ENCODE data around the gene PQBP1. TPM values are rescaled to one million over a fixed set of nuclear protein-coding genes. Genes with fewer than 3 reads are reported as not detected.

PQBP1 gene
- total and polyA plus RNA-seq, 2 donors (not counting 1 experiment from before 2014, with no cell fraction given), result 89.9 to 128 TPM

DNA sequence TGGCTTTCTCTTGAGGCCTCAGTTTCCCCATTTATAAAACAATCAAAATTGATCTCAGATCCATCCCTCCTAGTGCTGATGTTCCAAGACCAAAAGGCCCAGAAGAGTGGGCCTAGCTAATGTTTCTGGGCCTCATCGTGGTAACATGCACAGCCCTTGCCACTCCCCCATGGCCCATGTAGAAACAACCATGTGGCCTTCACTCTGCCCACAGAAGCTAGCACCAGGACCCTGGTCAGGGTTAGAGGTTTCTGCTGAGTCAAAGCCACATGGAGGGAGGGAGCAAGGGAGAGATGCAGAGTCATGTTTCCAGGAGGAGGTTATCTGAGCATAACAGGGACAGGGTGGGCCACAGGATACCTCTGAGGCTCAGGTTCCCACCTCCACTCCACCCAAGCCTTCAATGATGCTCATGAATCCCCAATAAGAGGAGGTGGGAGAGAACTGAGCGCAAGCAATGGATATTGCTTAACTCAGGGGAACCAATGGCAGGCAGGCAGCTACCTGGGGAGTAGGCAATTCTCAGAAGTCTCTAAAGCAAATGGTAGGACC, 42.8 kb downstream of the PQBP1 start:
- Mint-ChIP-seq H3K9me3 (ENCODE audit: insufficient read depth) (no peaks in the 10 kb centered on the region), H3K27ac (peak overlapping the region; percentile 99), H3K4me3 (peak overlapping the region; percentile 84), H3K4me1 (peaks cover 80% of the 10 kb centered on the region), H3K27me3 (no peaks in the 10 kb centered on the region)
- Histone ChIP-seq H4K20me1 (ENCODE audit: control insufficient read depth, insufficient read depth, low read length, poor library complexity, severe bottlenecking) (no peaks in the 10 kb centered on the region), H3K4me3 (ENCODE audit: control extremely low read depth in 1 of 5, extremely low read depth in 1 of 5, insufficient read depth in 1 of 5, low read depth in 2 of 5, low read length in 4 of 5) (peak overlapping the region in 1 of 5 experiments; percentile 51), H3K9ac (ENCODE audit: low read length) (peak overlapping the region; percentile 69), H3K27ac (ENCODE audit: low read length in 2 of 2) (peak overlapping the region; percentile 99), H3K27me3 (replicated peaks in 1 of 4; ENCODE audit: control extremely low read depth in 1 of 4, control insufficient read depth in 3 of 4, insufficient read depth in 4 of 4, low read length in 3 of 4) (no peaks in the 10 kb centered on the region), H2AFZ (ENCODE audit: insufficient read depth, low read depth, low read length, poor library complexity, severe bottlenecking) (no peak overlapping the region), H3K4me2 (replicated peaks; ENCODE audit: low read depth, low read length, poor library complexity, severe bottlenecking) (peak overlapping the region; percentile 77), H3K4me1 (ENCODE audit: control insufficient read depth in 2 of 2, insufficient read depth in 2 of 2, low read length in 2 of 2) (peaks cover 69 to 78% of the 10 kb centered on the region in 2 donors), H3K36me3 (replicated peaks in 1 of 2; ENCODE audit: control extremely low read depth in 1 of 2, control insufficient read depth in 1 of 2, extremely low read depth in 1 of 2, insufficient read depth in 2 of 2, low read length in 1 of 2) (peaks cover 0 to 14% of the 10 kb centered on the region in 2 experiments), H3K79me2 (ENCODE audit: control insufficient read depth, insufficient read depth, low read length) (peaks cover 68% of the 10 kb centered on the region), H3K9me3 (ENCODE audit: control extremely low read depth in 1 of 3, control insufficient read depth in 2 of 3, insufficient read depth in 1 of 3, low read length in 2 of 3) (no peaks in the 10 kb centered on the region)
- DNase-seq, result no peak
- CTCF ChIA-PET, result interaction anchor here (0.7 to 3.4 kb wide), 6 partner anchors 13 to 293 kb away, joined by 3 to 18 read pairs (median 4); partner anchors contain the start of genes KCND1 and WAS
- intact Hi-C loops (cut with micrococcal nuclease), result no loop called here
- no CpG with 5 or more reads among the region's 2 CpGs for WGBS (ENCODE audit: insufficient coverage)
- POLR2A ChIA-PET, result interaction anchor here (0.6 to 5.6 kb wide), 9 partner anchors 12 to 264 kb away, joined by 3 to 101 read pairs (median 4); partner anchors contain the start of genes OTUD5, PIM2 and SLC35A2
- no peak for ATAC-seq (ENCODE audit: low read depth)
- TF ChIP-seq CTCF (IDR thresholded peaks at IDR 0.05) (no peak), EZH2 (IDR thresholded peaks at IDR 0.05; ENCODE audit: borderline replicate concordance, insufficient read depth, low read depth, low read length, poor library complexity, severe bottlenecking) (no peak)

DNA sequence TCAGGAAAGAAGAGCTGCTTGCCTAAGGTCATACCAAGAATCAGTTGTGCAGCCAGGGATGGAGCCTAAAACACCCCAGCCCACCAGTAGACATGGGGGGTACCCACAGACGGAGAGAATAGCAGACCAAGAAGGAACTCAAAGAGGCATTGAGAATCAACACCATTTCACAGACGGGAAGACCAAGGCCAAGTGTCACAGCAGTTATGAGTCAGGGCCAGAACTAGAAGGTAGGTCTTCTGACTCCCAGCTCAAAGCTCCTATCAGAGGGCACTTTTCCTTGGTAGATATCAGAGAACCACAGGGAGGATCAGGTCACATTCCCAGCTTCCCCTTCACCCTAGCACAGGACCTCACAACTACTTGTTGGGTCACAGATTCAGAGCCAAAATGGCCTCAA, 45.2 kb downstream of the PQBP1 start:
- no CpG with 5 or more reads among the region's 2 CpGs for WGBS (ENCODE audit: insufficient coverage)
- no peak overlapping the region for H2AFZ ChIP-seq (ENCODE audit: insufficient read depth, low read depth, low read length, poor library complexity, severe bottlenecking)
- H3K9me3 Mint-ChIP-seq (ENCODE audit: insufficient read depth), result no peaks in the 10 kb centered on the region
- H3K27ac Mint-ChIP-seq, result peak overlapping the region; percentile 72
- H3K27me3 ChIP-seq (replicated peaks in 1 of 4; ENCODE audit: control extremely low read depth in 1 of 4, control insufficient read depth in 3 of 4, insufficient read depth in 4 of 4, low read length in 3 of 4), result no peaks in the 10 kb centered on the region
- CTCF ChIA-PET, result interaction anchor here (0.7 to 1.2 kb wide), 3 partner anchors 23 to 294 kb away, joined by 3 to 5 read pairs (median 3); partner anchors contain the start of gene HDAC6
- H3K4me2 ChIP-seq (replicated peaks; ENCODE audit: low read depth, low read length, poor library complexity, severe bottlenecking), result no peak overlapping the region
- DNase-seq (no peak), ATAC-seq (ENCODE audit: low read depth) (no peak)
- peaks cover 75% of the 10 kb centered on the region for H3K79me2 ChIP-seq (ENCODE audit: control insufficient read depth, insufficient read depth, low read length)
- POLR2A ChIA-PET, result no interaction called here
- H3K4me1 ChIP-seq (ENCODE audit: control insufficient read depth in 2 of 2, insufficient read depth in 2 of 2, low read length in 2 of 2), result peaks cover 51 to 67% of the 10 kb centered on the region in 2 donors
- H3K4me3 ChIP-seq (ENCODE audit: control extremely low read depth in 1 of 5, extremely low read depth in 1 of 5, insufficient read depth in 1 of 5, low read depth in 2 of 5, low read length in 4 of 5), result no peak overlapping the region
- H3K27me3 Mint-ChIP-seq, result no peaks in the 10 kb centered on the region
- no peak overlapping the region for H3K9ac ChIP-seq (ENCODE audit: low read length)
- no peaks in the 10 kb centered on the region for H3K9me3 ChIP-seq (ENCODE audit: control extremely low read depth in 1 of 3, control insufficient read depth in 2 of 3, insufficient read depth in 1 of 3, low read length in 2 of 3)
- H3K36me3 ChIP-seq (replicated peaks in 1 of 2; ENCODE audit: control extremely low read depth in 1 of 2, control insufficient read depth in 1 of 2, extremely low read depth in 1 of 2, insufficient read depth in 2 of 2, low read length in 1 of 2), result peaks cover 0 to 20% of the 10 kb centered on the region in 2 experiments
- peaks cover 66% of the 10 kb centered on the region for H3K4me1 Mint-ChIP-seq
- no peaks in the 10 kb centered on the region for H4K20me1 ChIP-seq (ENCODE audit: control insufficient read depth, insufficient read depth, low read length, poor library complexity, severe bottlenecking)
- H3K27ac ChIP-seq (ENCODE audit: low read length in 2 of 2), result peak overlapping the region in 1 of 2 donors; percentile 43
- no peak for TF ChIP-seq CTCF (IDR thresholded peaks at IDR 0.05)
- TF ChIP-seq EZH2 (IDR thresholded peaks at IDR 0.05; ENCODE audit: borderline replicate concordance, insufficient read depth, low read depth, low read length, poor library complexity, severe bottlenecking), result no peak
- intact Hi-C loops (cut with micrococcal nuclease), result no loop called here
- H3K4me3 Mint-ChIP-seq, result peak overlapping the region; percentile 34
